Rectal smooth muscle tissue (tissue), 1 donor: ENCODE results near the gene CACNA1H.
"Not testable (repeated sequence)": the region's sequence is repeated elsewhere in the genome, so short reads cannot be mapped to it uniquely, and the experiment has no call there.

ENCODE experiments used
- H3K27ac ChIP-seq: one replicate; pipeline ENCODE4 v1.7.0; 2013; ENCODE audit warnings: low read depth, low read length, inconsistent platforms
- H3K27me3 ChIP-seq: one replicate; pipeline ENCODE4 v1.7.0; 2013; ENCODE audit warnings: low read length; ENCODE audit not compliant: control insufficient read depth, insufficient read depth
- H3K36me3 ChIP-seq: one replicate; pipeline ENCODE4 v1.7.0; 2013; ENCODE audit warnings: low read length; ENCODE audit not compliant: control insufficient read depth, insufficient read depth
- H3K4me1 ChIP-seq: one replicate; pipeline ENCODE4 v1.7.0; 2013; ENCODE audit warnings: low read length; ENCODE audit not compliant: control insufficient read depth, insufficient read depth
- H3K4me3 ChIP-seq: one replicate; pipeline ENCODE4 v1.7.0; 2013; ENCODE audit warnings: low read length
- H3K9ac ChIP-seq: one replicate; pipeline ENCODE4 v1.7.0; 2013; ENCODE audit warnings: low read length

The CACNA1H gene

DNA sequence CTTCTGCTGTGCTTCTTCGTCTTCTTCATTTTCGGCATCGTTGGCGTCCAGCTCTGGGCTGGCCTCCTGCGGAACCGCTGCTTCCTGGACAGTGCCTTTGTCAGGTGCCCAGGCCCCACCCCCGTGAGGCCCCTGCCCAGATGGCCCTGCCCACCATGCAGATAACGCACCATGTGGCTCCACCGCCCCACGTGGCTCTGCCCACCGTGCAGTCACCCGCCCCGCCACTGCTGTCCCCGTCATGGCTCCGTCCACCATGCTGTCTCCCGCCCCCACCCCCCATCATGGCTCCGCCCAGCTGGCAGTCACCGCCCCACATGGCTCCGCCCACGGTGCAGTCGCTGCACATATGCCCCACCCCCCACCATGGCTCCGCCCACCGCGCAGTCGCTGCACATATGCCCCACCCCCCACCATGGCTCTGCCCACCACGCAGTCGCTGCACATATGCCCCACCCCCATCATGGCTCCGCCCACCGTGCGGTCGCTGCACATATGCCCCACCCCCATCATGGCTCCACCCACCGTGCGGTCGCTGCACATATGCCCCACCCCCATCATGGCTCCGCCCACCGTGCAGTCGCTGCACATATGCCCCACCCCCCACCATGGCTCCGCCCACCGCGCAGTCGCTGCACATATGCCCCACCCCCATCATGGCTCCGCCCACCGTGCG lies 45.9 kb downstream of the CACNA1H start:
- H3K4me3 ChIP-seq, H3K27ac ChIP-seq, H3K27me3 ChIP-seq, H3K9ac ChIP-seq, H3K36me3 ChIP-seq, H3K4me1 ChIP-seq: not testable (repeated sequence)

DNA sequence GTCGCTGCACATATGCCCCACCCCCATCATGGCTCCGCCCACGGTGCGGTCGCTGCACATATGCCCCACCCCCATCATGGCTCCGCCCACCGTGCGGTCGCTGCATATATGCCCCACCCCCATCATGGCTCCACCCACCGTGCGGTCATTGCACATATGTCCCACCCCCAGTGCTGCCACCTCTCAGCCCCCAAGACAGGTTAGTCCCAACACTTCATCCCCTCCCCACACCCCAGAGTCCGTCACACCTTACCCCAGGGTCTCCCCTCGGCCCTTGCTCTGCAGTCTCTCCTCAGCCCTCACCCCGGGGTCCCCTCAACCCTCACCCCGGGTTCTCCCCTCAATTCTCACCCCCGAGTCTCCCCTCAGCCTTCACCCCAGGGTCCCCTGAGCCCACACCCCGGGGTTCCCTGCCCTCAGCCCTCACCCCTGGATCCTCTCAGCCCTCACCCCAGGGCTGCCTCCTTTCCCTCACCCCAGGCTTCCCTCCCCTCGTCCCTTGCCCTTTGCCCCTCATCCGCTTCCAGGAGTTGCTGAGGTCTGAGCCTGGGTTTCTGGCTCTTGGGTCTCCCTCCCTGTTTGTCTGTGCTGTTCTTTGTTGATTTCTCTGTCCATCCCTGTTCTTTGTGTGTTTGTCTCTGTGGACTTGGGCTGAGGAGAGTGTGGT lies 46.6 kb downstream of the CACNA1H start:
- H3K4me3 ChIP-seq: no peak overlapping the region
- no peak overlapping the region for H3K27ac ChIP-seq
- peaks cover 3% of the 10 kb centered on the region for H3K36me3 ChIP-seq
- no peaks in the 10 kb centered on the region for H3K27me3 ChIP-seq
- no peak overlapping the region for H3K9ac ChIP-seq
- H3K4me1 ChIP-seq: no peaks in the 10 kb centered on the region

DNA sequence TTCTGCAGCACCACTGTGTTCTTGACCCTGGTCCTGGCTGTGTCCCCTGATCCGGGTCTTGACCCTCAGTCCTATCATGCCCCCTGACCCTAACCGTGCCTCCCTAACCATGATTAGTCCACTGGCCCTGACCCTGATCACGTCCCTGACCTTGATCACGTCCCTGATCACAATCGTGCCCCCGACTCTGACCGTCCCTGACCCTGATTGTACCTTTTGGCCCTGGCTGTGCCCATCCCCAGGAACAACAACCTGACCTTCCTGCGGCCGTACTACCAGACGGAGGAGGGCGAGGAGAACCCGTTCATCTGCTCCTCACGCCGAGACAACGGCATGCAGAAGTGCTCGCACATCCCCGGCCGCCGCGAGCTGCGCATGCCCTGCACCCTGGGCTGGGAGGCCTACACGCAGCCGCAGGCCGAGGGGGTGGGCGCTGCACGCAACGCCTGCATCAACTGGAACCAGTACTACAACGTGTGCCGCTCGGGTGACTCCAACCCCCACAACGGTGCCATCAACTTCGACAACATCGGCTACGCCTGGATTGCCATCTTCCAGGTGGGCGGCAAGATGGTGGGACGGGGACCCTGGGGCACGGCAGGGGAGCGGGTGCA lies 47.2 kb downstream of the CACNA1H start:
- no peak overlapping the region for H3K4me3 ChIP-seq
- H3K27me3 ChIP-seq: no peaks in the 10 kb centered on the region
- no peak overlapping the region for H3K27ac ChIP-seq
- no peak overlapping the region for H3K9ac ChIP-seq
- H3K36me3 ChIP-seq: peaks cover 5% of the 10 kb centered on the region
- H3K4me1 ChIP-seq: no peaks in the 10 kb centered on the region

DNA sequence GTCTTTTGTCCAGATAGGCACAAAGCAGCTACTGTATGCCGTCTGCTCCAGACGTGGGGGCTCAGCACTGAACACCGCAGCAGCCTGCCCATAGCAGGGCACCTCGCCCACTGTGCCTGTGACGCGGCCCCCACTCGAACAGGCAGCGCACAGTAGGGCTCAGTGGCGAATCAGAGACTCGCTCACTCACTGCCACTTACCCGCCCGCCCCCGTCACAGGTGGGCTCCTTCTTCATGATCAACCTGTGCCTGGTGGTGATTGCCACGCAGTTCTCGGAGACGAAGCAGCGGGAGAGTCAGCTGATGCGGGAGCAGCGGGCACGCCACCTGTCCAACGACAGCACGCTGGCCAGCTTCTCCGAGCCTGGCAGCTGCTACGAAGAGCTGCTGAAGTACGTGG lies 48.5 kb downstream of the CACNA1H start:
- H3K36me3 ChIP-seq: peaks cover 6% of the 10 kb centered on the region
- H3K4me1 ChIP-seq: no peaks in the 10 kb centered on the region
- no peak overlapping the region for H3K9ac ChIP-seq
- no peak overlapping the region for H3K4me3 ChIP-seq
- no peaks in the 10 kb centered on the region for H3K27me3 ChIP-seq
- H3K27ac ChIP-seq: no peak overlapping the region

DNA sequence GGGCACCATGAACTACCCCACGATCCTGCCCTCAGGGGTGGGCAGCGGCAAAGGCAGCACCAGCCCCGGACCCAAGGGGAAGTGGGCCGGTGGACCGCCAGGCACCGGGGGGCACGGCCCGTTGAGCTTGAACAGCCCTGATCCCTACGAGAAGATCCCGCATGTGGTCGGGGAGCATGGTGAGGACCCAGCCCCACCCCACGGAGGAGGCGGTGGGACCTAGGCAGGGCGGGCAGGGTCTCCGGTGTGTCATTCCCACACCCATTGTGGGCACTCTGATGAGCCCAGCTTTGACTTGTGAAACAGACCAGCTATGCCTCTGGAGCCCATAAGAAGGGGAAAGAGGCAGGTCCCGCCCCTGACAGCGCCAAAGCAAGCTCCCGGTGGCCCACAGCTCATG lies 49.4 kb downstream of the CACNA1H start:
- Histone ChIP-seq H3K36me3 (peaks cover 6% of the 10 kb centered on the region), H3K4me1 (no peaks in the 10 kb centered on the region), H3K27ac (no peak overlapping the region), H3K9ac (no peak overlapping the region), H3K27me3 (no peaks in the 10 kb centered on the region), H3K4me3 (no peak overlapping the region)

DNA sequence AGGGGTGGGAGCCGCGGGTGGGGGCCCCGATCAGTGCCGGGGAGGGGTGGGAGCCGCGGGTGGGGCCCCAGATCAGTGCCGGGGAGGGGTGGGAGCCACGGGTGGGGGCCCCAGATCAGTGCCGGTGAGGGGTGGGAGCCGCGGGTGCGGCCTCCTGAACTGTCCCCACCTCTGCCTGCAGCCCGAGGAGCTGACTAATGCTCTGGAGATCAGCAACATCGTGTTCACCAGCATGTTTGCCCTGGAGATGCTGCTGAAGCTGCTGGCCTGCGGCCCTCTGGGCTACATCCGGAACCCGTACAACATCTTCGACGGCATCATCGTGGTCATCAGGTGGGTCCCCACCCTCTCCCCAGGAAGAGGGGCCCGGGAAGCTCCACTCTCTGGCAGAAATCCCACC lies 52.0 kb downstream of the CACNA1H start:
- H3K4me3 ChIP-seq: no peak overlapping the region
- no peaks in the 10 kb centered on the region for H3K27me3 ChIP-seq
- peaks cover 16% of the 10 kb centered on the region for H3K36me3 ChIP-seq
- H3K27ac ChIP-seq: no peak overlapping the region
- no peaks in the 10 kb centered on the region for H3K4me1 ChIP-seq
- no peak overlapping the region for H3K9ac ChIP-seq

DNA sequence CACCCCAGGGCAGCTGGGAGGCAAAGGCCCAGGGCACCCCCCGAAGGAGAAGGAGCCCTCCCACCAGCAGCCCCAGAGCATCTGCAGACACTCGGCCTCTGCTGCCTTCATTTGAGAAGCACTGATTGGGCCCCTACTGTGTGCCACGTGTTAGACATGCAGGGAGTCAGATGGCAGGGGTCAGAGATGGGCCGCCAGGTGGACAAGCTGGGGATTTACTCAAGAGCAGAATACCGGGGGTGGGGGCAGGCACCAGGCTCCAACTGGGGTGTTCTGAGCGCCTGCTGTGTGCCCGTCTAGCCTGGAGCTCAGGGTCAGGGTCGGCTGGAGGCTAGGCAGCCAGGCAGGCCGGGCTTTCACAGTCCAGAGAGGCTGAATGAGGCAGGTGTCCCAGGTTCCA lies 53.4 kb downstream of the CACNA1H start:
- no peak overlapping the region for H3K27ac ChIP-seq

DNA sequence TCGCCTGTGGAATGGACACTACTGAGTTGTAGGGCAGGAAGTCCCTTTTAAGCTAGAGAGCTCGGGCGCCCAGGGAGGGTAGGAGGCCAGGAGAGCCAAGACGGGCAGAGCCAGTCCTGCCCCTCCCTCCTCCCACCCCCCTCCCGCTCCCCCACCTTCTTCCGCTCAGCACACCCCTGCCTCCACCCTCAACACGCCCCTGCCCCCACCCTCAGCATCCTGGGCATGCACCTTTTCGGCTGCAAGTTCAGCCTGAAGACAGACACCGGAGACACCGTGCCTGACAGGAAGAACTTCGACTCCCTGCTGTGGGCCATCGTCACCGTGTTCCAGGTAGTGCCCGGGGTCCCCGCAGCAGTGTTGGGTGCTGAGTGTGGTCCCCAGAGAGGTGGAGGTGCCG lies 53.9 kb downstream of the CACNA1H start:
- Histone ChIP-seq H3K27me3 (no peaks in the 10 kb centered on the region), H3K27ac (no peak overlapping the region), H3K36me3 (peaks cover 16% of the 10 kb centered on the region), H3K4me3 (no peak overlapping the region), H3K9ac (no peak overlapping the region), H3K4me1 (no peaks in the 10 kb centered on the region)

More for the DNA sequence above, 53.4 kb downstream of the CACNA1H start:
- H3K9ac ChIP-seq: no peak overlapping the region
- no peaks in the 10 kb centered on the region for H3K4me1 ChIP-seq
- H3K4me3 ChIP-seq: no peak overlapping the region
- H3K36me3 ChIP-seq: peaks cover 16% of the 10 kb centered on the region
- H3K27me3 ChIP-seq: no peaks in the 10 kb centered on the region

DNA sequence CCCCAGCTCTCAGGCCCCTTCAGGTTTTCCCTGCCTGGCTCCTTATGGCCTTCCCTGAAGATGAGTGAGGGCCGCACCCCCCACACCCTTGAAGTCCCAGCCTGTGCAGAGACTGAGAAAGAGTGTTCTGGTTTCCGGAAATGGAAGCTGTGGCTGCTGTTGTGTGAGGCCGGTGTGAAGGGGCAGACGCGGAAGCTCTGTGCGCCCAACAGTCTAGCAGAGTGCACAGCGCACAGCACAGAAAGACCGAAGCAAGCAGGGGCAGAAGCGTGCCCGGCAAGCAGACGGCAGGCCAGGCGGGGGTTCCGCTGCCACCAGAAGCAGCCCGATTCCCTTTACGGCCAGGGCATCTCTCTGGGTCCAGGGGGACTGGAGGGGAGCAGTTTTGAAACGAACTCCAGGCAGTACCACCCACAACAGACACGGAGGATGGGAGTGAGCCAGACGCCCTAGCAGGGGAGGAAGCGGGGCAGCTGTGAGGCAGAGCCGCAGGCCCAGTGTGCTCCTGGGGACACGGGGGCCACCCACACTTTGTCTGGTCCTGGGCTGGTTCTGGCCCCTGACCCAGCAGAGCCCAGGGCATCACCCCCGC lies 55.4 kb downstream of the CACNA1H start:
- no peak overlapping the region for H3K4me3 ChIP-seq
- H3K9ac ChIP-seq: no peak overlapping the region
- no peaks in the 10 kb centered on the region for H3K27me3 ChIP-seq
- no peak overlapping the region for H3K27ac ChIP-seq
- peaks cover 16% of the 10 kb centered on the region for H3K36me3 ChIP-seq
- no peaks in the 10 kb centered on the region for H3K4me1 ChIP-seq

DNA sequence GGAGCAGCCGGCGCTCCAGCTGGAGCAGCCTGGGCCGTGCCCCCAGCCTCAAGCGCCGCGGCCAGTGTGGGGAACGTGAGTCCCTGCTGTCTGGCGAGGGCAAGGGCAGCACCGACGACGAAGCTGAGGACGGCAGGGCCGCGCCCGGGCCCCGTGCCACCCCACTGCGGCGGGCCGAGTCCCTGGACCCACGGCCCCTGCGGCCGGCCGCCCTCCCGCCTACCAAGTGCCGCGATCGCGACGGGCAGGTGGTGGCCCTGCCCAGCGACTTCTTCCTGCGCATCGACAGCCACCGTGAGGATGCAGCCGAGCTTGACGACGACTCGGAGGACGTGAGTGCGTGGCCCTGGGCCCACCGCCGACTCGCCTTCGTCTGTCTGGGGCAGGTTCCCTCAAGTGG lies 56.2 kb downstream of the CACNA1H start:
- Histone ChIP-seq H3K4me1 (no peaks in the 10 kb centered on the region), H3K4me3 (no peak overlapping the region), H3K36me3 (peaks cover 16% of the 10 kb centered on the region), H3K27me3 (no peaks in the 10 kb centered on the region), H3K9ac (no peak overlapping the region), H3K27ac (no peak overlapping the region)

DNA sequence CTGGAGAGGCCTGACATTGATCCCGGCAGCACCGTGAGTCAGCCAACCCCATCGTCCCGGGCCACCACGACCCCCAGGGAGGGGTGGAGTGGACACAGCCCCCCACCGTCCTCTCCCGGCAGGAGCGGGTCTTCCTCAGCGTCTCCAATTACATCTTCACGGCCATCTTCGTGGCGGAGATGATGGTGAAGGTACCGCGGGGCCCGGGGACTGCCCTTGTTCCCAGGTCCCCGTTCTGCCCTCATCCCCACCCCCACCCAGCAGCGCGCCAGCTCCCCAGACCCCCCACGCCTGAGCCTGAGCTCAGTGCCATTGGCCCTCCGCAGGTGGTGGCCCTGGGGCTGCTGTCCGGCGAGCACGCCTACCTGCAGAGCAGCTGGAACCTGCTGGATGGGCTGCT lies 57.6 kb downstream of the CACNA1H start:
- no peaks in the 10 kb centered on the region for H3K27me3 ChIP-seq
- H3K4me1 ChIP-seq: no peaks in the 10 kb centered on the region
- no peak overlapping the region for H3K27ac ChIP-seq
- no peak overlapping the region for H3K4me3 ChIP-seq
- H3K9ac ChIP-seq: no peak overlapping the region
- peaks cover 9% of the 10 kb centered on the region for H3K36me3 ChIP-seq

DNA sequence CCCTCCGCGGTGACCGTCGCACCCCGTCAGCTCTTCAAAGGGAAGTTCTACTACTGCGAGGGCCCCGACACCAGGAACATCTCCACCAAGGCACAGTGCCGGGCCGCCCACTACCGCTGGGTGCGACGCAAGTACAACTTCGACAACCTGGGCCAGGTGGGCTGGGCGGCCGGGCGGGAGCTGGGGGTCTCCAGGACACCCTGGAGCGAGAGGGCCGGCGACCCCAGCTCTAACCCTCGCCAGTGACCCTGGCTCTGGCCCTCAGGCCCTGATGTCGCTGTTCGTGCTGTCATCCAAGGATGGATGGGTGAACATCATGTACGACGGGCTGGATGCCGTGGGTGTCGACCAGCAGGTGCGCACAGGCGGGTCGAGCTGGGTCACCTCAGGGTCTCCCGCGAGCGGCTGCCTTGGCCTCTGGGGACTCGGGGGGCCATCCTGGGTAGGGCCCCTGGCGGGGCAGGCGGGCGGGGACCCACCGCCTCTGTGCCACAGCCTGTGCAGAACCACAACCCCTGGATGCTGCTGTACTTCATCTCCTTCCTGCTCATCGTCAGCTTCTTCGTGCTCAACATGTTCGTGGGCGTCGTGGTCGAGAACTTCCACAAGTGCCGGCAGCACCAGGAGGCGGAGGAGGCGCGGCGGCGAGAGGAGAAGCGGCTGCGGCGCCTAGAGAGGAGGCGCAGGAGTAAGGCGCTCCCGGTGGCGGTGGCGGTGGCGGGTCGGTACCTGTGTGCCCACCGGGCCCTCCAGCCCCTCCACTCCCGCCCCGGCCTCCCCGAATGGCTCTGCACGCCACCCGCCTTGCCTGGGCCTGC lies 58.8 kb downstream of the CACNA1H start:
- Histone ChIP-seq H3K4me3 (no peak overlapping the region), H3K36me3 (peaks cover 14% of the 10 kb centered on the region), H3K4me1 (no peaks in the 10 kb centered on the region), H3K9ac (no peak overlapping the region), H3K27ac (no peak overlapping the region), H3K27me3 (no peaks in the 10 kb centered on the region)
